HepG2 (cell line): ENCODE data around the gene PRR22. TPM values are rescaled to one million over a fixed set of nuclear protein-coding genes. Genes with fewer than 3 reads are reported as not detected.
A peak's percentile ranks its signal among the peaks of the same experiment; 100 is the strongest.

Source experiments
- DRAP1 ChIP-seq: IDR thresholded peaks from 2 replicates; pipeline ENCODE4 v1.6.1; 2016; ENCODE audit warnings: missing genetic modification reagents, missing compliant biosample characterization
- GATA4 ChIP-seq: sonication (generic); IDR thresholded peaks from 2 replicates; pipeline ENCODE4 v1.6.1; 2016; ENCODE audit warnings: antibody characterized with exemption, low read depth, borderline replicate concordance
- GTF3A ChIP-seq: sonication (generic); formaldehyde crosslinking; conservative IDR thresholded peaks from 2 replicates; pipeline ENCODE4 v1.4.0; 2020; ENCODE audit warnings: mild to moderate bottlenecking, missing genetic modification reagents
- HHEX ChIP-seq: IDR thresholded peaks from 2 replicates; pipeline ENCODE4 v1.6.1; 2016; ENCODE audit warnings: control low read depth
- MAFK ChIP-seq, 2 experiments: IDR thresholded peaks in 1 of 2; conservative IDR thresholded peaks in 1 of 2; 2 replicates each; pipeline ENCODE4 v1.6.1; 2011; ENCODE audit warnings: improper control_type of control experiment in 2 of 2, low read length in 2 of 2
- MED13 ChIP-seq: sonication (generic); formaldehyde crosslinking; IDR thresholded peaks from 2 replicates; pipeline ENCODE4 v1.5.0; 2020; ENCODE audit warnings: missing genetic modification reagents
- NFE2 ChIP-seq: sonication (generic); formaldehyde crosslinking; IDR thresholded peaks from 2 replicates; pipeline ENCODE4 v1.4.0; 2020; ENCODE audit warnings: missing genetic modification reagents
- PLSCR1 ChIP-seq: sonication (generic); formaldehyde crosslinking; IDR thresholded peaks from 2 replicates; pipeline ENCODE4 v1.5.0; 2020; ENCODE audit warnings: missing genetic modification reagents, mild to moderate bottlenecking, borderline replicate concordance
- ZBTB43 ChIP-seq: sonication (generic); formaldehyde crosslinking; conservative IDR thresholded peaks from 2 replicates; pipeline ENCODE4 v1.4.0; 2020; ENCODE audit warnings: missing genetic modification reagents
- ZNF230 ChIP-seq: sonication (generic); formaldehyde crosslinking; IDR thresholded peaks from 2 replicates; pipeline ENCODE4 v1.4.0; 2020; ENCODE audit warnings: mild to moderate bottlenecking, missing genetic modification reagents
- ZNF383 ChIP-seq: sonication (generic); formaldehyde crosslinking; IDR thresholded peaks from 2 replicates; pipeline ENCODE4 v1.4.0; 2020; ENCODE audit warnings: missing genetic modification reagents, mild to moderate bottlenecking, borderline replicate concordance
- ZNF562 ChIP-seq: sonication (generic); formaldehyde crosslinking; IDR thresholded peaks from 2 replicates; pipeline ENCODE4 v1.8.0; 2022; ENCODE audit warnings: missing genetic modification reagents, borderline replicate concordance
- ZNF563 ChIP-seq: sonication (generic); formaldehyde crosslinking; IDR thresholded peaks from 2 replicates; pipeline ENCODE4 v1.8.0; 2022; ENCODE audit warnings: mild to moderate bottlenecking, moderate library complexity, missing genetic modification reagents
- ZNF609 ChIP-seq: sonication (generic); formaldehyde crosslinking; IDR thresholded peaks from 2 replicates; pipeline ENCODE4 v1.4.0; 2020; ENCODE audit warnings: mild to moderate bottlenecking, missing genetic modification reagents, borderline replicate concordance
- ZNF670 ChIP-seq: sonication (generic); formaldehyde crosslinking; IDR thresholded peaks from 2 replicates; pipeline ENCODE4 v1.8.0; 2022; ENCODE audit warnings: mild to moderate bottlenecking, missing genetic modification reagents, borderline replicate concordance
- ZNF746 ChIP-seq: sonication (generic); formaldehyde crosslinking; IDR thresholded peaks from 2 replicates; pipeline ENCODE4 v1.8.0; 2022; ENCODE audit warnings: mild to moderate bottlenecking, missing genetic modification reagents
- ZNF777 ChIP-seq: sonication (generic); formaldehyde crosslinking; IDR thresholded peaks from 2 replicates; pipeline ENCODE4 v1.4.0; 2020; ENCODE audit warnings: missing genetic modification reagents
- polyA plus RNA-seq, 8 experiments: library from polyadenylated mRNA; depleted of rRNA in 3 of 8; stranded (reverse) in 7 of 8; unstranded in 1 of 8; fragments of >200 nt; fragmentation: Illumina TruSeq in 4 of 8; extraction: Trizol in 4 of 8; gene quantifications; 2 replicates each; pipeline versions ENCODE4 v1.2.1 to v1.2.3, GENCODE V29; 2011 to 2016; ENCODE audit warnings: low read depth in 4 of 8, missing spikeins in 1 of 8, mixed read lengths in 1 of 8; ENCODE audit not compliant: insufficient read depth in 1 of 8
- total RNA-seq, 5 experiments: library from RNA; depleted of rRNA; stranded (reverse); fragments of >200 nt; fragmentation: Illumina TruSeq; extraction: Trizol; gene quantifications; 2 replicates each; pipeline ENCODE4 v1.2.3, GENCODE V29; 2016; ENCODE audit warnings: low read depth in 1 of 5
- TF ChIP-seq, protein P1 (sequence below): IDR thresholded peaks from 2 replicates; pipeline ENCODE4 v1.6.1; 2018; ENCODE audit warnings: missing genetic modification reagents
- TF ChIP-seq, protein P2 (sequence below): sonication (generic); formaldehyde crosslinking; IDR thresholded peaks from 2 replicates; pipeline ENCODE4 v1.5.1; 2020; ENCODE audit warnings: missing genetic modification reagents, mild to moderate bottlenecking, borderline replicate concordance

Gene PRR22
- total and polyA plus RNA-seq, 2 of the 13 experiments (the other 11 are each of a cell fraction or from before 2014, with no cell fraction given) = 0.84 to 2.3 TPM

GRCh38 chr19:5790559-5791520, 6.3 kb upstream of the PRR22 start, which contains the start of gene DUS3L (continued):
- TF ChIP-seq ZNF609 (CRISPR knock-in tag) (peak; percentile 71; the same call in 1 of the 2 replicates), MED13 (CRISPR knock-in tag) (no peak), ZNF746 (no peak), ZNF563 (CRISPR knock-in tag) (no peak; the same call in 1 of the 2 replicates), GTF3A (peak; percentile 73; the same call in 1 of the 2 replicates), ZNF777 (CRISPR knock-in tag) (no peak), HHEX (CRISPR knock-in tag) (peak; percentile 33; the same call in 1 of the 2 replicates), PLSCR1 (CRISPR knock-in tag) (no peak), MAFK (conservative IDR thresholded peaks at IDR 0.05 in 1 of 2, IDR thresholded peaks at IDR 0.05 in 1 of 2; ENCODE audit: low read length in 2 of 2) (no peak), ZNF230 (CRISPR knock-in tag) (peak; percentile 87), GATA4 (no peak; the same call in 1 of the 2 replicates), NFE2 (no peak), ZNF670 (CRISPR knock-in tag) (no peak; the same call in 1 of the 2 replicates), ZNF562 (CRISPR knock-in tag) (no peak), ZNF383 (CRISPR knock-in tag) (peak; percentile 52; the same call in 1 of the 2 replicates), ZBTB43 (CRISPR knock-in tag) (no peak), DRAP1 (CRISPR knock-in tag) (peak; percentile 97)
- TF ChIP-seq, protein P1, sequence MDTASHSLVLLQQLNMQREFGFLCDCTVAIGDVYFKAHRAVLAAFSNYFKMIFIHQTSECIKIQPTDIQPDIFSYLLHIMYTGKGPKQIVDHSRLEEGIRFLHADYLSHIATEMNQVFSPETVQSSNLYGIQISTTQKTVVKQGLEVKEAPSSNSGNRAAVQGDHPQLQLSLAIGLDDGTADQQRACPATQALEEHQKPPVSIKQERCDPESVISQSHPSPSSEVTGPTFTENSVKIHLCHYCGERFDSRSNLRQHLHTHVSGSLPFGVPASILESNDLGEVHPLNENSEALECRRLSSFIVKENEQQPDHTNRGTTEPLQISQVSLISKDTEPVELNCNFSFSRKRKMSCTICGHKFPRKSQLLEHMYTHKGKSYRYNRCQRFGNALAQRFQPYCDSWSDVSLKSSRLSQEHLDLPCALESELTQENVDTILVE (CRISPR knock-in tag) = peak; percentile 67; the same call in 1 of the 2 replicates
- TF ChIP-seq, protein P2, sequence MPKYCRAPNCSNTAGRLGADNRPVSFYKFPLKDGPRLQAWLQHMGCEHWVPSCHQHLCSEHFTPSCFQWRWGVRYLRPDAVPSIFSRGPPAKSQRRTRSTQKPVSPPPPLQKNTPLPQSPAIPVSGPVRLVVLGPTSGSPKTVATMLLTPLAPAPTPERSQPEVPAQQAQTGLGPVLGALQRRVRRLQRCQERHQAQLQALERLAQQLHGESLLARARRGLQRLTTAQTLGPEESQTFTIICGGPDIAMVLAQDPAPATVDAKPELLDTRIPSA (CRISPR knock-in tag) = no peak
